Measurements from ENCODE around the gene RAB28. TPM values are rescaled to one million over a fixed set of nuclear protein-coding genes. Genes with fewer than 3 reads are reported as not detected.

RAB28 gene
- total and polyA plus RNA-seq, 2 experiments from 2014 or later: 15.3 to 23.9 TPM

DNA sequence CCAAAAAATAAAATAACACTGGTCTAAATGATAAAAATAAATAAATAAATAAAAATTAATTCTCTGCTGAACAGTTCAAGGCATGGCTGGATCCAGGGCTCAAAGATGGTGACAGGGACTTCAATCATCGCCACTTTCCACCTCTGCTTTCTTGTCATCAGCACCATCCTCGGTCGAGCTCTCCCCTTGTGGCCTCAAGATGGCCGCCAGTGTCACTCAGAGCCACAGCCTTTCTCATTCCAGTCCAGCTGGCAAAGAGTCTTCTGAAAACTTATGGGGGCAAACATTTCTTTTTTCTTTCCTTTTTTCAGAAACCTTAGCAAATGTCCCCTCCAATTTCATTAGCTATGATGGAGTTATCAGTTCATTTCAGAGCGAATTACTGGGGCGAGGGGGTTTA is 119.5 kb downstream of the RAB28 start (continued):
- TF ChIP-seq, protein P1, sequence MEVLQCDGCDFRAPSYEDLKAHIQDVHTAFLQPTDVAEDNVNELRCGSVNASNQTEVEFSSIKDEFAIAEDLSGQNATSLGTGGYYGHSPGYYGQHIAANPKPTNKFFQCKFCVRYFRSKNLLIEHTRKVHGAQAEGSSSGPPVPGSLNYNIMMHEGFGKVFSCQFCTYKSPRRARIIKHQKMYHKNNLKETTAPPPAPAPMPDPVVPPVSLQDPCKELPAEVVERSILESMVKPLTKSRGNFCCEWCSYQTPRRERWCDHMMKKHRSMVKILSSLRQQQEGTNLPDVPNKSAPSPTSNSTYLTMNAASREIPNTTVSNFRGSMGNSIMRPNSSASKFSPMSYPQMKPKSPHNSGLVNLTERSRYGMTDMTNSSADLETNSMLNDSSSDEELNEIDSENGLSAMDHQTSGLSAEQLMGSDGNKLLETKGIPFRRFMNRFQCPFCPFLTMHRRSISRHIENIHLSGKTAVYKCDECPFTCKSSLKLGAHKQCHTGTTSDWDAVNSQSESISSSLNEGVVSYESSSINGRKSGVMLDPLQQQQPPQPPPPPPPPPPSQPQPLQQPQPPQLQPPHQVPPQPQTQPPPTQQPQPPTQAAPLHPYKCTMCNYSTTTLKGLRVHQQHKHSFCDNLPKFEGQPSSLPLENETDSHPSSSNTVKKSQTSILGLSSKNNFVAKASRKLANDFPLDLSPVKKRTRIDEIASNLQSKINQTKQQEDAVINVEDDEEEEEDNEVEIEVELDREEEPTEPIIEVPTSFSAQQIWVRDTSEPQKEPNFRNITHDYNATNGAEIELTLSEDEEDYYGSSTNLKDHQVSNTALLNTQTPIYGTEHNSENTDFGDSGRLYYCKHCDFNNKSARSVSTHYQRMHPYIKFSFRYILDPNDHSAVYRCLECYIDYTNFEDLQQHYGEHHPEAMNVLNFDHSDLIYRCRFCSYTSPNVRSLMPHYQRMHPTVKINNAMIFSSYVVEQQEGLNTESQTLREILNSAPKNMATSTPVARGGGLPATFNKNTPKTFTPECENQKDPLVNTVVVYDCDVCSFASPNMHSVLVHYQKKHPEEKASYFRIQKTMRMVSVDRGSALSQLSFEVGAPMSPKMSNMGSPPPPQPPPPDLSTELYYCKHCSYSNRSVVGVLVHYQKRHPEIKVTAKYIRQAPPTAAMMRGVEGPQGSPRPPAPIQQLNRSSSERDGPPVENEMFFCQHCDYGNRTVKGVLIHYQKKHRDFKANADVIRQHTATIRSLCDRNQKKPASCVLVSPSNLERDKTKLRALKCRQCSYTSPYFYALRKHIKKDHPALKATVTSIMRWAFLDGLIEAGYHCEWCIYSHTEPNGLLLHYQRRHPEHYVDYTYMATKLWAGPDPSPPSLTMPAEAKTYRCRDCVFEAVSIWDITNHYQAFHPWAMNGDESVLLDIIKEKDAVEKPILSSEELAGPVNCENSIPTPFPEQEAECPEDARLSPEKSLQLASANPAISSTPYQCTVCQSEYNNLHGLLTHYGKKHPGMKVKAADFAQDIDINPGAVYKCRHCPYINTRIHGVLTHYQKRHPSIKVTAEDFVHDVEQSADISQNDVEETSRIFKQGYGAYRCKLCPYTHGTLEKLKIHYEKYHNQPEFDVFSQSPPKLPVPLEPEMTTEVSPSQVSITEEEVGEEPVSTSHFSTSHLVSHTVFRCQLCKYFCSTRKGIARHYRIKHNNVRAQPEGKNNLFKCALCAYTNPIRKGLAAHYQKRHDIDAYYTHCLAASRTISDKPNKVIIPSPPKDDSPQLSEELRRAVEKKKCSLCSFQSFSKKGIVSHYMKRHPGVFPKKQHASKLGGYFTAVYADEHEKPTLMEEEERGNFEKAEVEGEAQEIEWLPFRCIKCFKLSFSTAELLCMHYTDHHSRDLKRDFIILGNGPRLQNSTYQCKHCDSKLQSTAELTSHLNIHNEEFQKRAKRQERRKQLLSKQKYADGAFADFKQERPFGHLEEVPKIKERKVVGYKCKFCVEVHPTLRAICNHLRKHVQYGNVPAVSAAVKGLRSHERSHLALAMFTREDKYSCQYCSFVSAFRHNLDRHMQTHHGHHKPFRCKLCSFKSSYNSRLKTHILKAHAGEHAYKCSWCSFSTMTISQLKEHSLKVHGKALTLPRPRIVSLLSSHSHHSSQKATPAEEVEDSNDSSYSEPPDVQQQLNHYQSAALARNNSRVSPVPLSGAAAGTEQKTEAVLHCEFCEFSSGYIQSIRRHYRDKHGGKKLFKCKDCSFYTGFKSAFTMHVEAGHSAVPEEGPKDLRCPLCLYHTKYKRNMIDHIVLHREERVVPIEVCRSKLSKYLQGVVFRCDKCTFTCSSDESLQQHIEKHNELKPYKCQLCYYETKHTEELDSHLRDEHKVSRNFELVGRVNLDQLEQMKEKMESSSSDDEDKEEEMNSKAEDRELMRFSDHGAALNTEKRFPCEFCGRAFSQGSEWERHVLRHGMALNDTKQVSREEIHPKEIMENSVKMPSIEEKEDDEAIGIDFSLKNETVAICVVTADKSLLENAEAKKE (CRISPR knock-in tag; IDR thresholded peaks at IDR 0.05): no peak
- TF ChIP-seq, protein P2, sequence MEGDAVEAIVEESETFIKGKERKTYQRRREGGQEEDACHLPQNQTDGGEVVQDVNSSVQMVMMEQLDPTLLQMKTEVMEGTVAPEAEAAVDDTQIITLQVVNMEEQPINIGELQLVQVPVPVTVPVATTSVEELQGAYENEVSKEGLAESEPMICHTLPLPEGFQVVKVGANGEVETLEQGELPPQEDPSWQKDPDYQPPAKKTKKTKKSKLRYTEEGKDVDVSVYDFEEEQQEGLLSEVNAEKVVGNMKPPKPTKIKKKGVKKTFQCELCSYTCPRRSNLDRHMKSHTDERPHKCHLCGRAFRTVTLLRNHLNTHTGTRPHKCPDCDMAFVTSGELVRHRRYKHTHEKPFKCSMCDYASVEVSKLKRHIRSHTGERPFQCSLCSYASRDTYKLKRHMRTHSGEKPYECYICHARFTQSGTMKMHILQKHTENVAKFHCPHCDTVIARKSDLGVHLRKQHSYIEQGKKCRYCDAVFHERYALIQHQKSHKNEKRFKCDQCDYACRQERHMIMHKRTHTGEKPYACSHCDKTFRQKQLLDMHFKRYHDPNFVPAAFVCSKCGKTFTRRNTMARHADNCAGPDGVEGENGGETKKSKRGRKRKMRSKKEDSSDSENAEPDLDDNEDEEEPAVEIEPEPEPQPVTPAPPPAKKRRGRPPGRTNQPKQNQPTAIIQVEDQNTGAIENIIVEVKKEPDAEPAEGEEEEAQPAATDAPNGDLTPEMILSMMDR (conservative IDR thresholded peaks at IDR 0.05; ENCODE audit: low read depth in 2 of 2): no peak
- no peak for TF ChIP-seq ZNF331 (CRISPR knock-in tag; IDR thresholded peaks at IDR 0.05; ENCODE audit: low read depth)

DNA sequence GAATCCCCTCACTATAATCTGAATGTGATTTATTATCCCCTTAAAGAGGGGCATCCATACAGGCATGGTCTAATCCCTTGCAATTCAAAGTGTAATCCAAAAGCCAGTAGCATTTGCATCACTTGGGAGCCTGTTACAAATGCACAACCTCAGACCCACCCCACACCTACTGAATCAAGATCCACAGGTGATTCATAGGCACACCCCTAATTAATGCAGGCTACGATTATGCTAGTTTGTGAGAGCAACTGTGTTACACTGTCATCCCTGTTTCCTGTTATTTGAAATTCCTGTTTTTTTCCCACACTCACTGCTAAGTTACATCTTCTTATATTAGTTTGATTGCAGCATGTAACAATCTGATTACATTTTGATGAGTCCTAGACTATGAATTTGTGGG is 120.0 kb downstream of the RAB28 start:
- Histone ChIP-seq H3F3A (replicated peaks; ENCODE audit: low read depth) (no peaks in the 10 kb centered on the region), H2AFZ (no peak overlapping the region), H3K4me2 (no peak overlapping the region), H3K9me2 (ENCODE audit: insufficient read depth) (peaks cover 12% of the 10 kb centered on the region), H3K27ac (ENCODE audit: low read depth) (no peak overlapping the region), H3K36me3 (ENCODE audit: insufficient read depth) (no peaks in the 10 kb centered on the region), H3K79me2 (replicated peaks; ENCODE audit: insufficient read depth) (no peaks in the 10 kb centered on the region), H3K4me1 (ENCODE audit: insufficient read depth) (peaks cover 6% of the 10 kb centered on the region), H3K27me3 (ENCODE audit: insufficient read depth) (no peaks in the 10 kb centered on the region), H3K4me3 (no peak overlapping the region), H4K20me1 (replicated peaks; ENCODE audit: insufficient read depth) (no peaks in the 10 kb centered on the region)
- DNase-seq (ENCODE audit: low spot score) (no peak), ATAC-seq (no peak)
- Mint-ChIP-seq H3K27me3 (ENCODE audit: insufficient read depth, low read depth, poor library complexity) (peaks cover 2% of the 10 kb centered on the region), H3K36me3 (ENCODE audit: low read depth) (no peaks in the 10 kb centered on the region; the same call in 2 of the 3 replicates), H3K4me3 (no peak overlapping the region), H3K4me1 (peaks cover 4% of the 10 kb centered on the region), H3K9me3 (no peaks in the 10 kb centered on the region), H3K27ac (no peak overlapping the region)
- TF ChIP-seq, protein P3, sequence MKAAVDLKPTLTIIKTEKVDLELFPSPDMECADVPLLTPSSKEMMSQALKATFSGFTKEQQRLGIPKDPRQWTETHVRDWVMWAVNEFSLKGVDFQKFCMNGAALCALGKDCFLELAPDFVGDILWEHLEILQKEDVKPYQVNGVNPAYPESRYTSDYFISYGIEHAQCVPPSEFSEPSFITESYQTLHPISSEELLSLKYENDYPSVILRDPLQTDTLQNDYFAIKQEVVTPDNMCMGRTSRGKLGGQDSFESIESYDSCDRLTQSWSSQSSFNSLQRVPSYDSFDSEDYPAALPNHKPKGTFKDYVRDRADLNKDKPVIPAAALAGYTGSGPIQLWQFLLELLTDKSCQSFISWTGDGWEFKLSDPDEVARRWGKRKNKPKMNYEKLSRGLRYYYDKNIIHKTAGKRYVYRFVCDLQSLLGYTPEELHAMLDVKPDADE (IDR thresholded peaks at IDR 0.05): no peak
